ENCODE data around the gene SEMA5A.

Gene SEMA5A

DNA sequence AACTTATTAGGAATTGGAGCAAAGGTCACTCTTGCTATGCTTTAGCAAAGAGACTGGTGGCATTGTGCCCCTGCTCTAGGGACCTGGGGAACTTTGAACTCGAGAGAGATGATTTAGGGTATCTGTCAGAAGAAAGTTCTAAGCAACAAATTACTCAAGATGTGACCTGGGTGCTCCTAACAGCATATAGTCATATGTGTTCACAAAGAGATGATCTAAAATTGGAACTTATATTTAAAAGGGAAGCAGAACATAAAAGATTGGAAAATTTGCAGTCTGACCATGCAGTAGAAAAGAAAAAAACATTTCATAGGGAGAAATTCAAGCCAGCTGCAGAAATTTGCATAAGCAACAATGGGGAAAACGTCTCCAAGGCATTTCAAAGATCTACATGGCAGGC, 68.3 kb downstream of the SEMA5A start:
- DNase-seq (ENCODE audit: low read depth, low spot score), result no peak

GRCh38 chr5:9474219-9475002, 71.5 kb downstream of the SEMA5A start:
- no peak for DNase-seq (ENCODE audit: low read depth, low spot score)

GRCh38 chr5:9473624-9474023, 72.3 kb downstream of the SEMA5A start:
- no peak for DNase-seq (ENCODE audit: low read depth, low spot score)

DNA sequence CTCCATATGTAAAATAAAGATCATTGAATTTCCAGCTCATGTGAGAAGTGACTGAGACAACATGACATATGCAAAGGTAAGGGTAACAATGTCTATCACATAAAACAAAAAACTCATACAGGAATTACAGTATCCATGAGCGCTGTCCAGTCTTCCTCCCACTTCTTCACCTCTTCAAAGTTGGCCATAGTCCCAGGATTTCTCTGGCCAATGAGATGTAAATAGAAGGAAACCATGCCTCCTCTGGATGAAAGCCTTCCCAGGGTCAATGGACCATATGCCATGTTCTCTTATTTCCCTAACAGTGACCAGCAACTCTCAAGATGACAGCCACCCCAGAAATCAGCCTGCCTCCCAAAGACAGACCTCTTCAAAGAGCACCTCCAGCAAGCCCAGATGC, 75.5 kb downstream of the SEMA5A start:
- DNase-seq (ENCODE audit: low read depth, low spot score), result no peak

DNA sequence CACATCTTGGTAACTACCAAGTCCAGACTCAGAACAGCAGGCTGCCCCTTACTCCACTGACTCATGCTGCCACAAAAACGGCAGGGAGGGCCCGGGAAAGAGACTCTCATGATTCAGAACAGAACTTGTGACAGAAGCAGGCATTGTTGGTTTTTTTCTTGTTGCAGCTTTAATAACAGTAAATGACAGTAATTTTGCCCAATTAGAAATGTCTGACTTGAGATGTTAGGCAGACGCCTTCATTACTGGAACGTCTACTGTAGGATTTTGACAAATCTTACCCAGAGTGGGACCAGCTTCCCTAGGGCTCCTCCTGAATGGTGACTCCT, 77.9 kb downstream of the SEMA5A start:
- no peak for DNase-seq (ENCODE audit: low read depth, low spot score)

GRCh38 chr5:9467199-9468059, 78.4 kb downstream of the SEMA5A start:
- no peak for DNase-seq (ENCODE audit: low read depth, low spot score)

- no peak for DNase-seq (ENCODE audit: low read depth, low spot score)
These were observed 79.2 kb downstream of the SEMA5A start for GRCh38 chr5:9466697-9467096.

DNA sequence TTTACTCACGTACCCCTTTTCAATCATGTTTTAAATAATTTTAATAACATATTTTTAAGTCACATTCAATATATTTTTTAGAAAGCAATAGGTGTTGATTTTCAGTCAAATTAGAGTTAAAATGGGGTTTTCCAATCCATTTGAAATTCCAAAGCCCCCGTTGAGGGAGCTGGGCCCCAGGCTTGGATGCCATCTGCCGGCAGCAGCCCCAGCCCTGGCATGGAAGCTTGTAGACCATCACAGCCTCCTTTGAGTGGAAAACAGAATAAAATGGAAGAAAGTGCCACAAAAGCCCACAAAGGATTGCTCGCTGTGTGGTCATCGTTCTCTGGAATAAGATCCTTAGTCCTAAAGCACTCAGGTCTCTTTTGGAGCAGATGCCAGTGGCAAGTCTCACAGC, 81.4 kb downstream of the SEMA5A start:
- DNase-seq (ENCODE audit: low read depth, low spot score), result no peak

GRCh38 chr5:9462109-9462508, 83.8 kb downstream of the SEMA5A start:
- DNase-seq (ENCODE audit: low read depth, low spot score), result no peak

- no peak for DNase-seq (ENCODE audit: low read depth, low spot score)
These were observed 84.8 kb downstream of the SEMA5A start for GRCh38 chr5:9460885-9461645.

GRCh38 chr5:9456435-9457042, 89.3 kb downstream of the SEMA5A start:
- no peak for DNase-seq (ENCODE audit: low read depth, low spot score)

DNA sequence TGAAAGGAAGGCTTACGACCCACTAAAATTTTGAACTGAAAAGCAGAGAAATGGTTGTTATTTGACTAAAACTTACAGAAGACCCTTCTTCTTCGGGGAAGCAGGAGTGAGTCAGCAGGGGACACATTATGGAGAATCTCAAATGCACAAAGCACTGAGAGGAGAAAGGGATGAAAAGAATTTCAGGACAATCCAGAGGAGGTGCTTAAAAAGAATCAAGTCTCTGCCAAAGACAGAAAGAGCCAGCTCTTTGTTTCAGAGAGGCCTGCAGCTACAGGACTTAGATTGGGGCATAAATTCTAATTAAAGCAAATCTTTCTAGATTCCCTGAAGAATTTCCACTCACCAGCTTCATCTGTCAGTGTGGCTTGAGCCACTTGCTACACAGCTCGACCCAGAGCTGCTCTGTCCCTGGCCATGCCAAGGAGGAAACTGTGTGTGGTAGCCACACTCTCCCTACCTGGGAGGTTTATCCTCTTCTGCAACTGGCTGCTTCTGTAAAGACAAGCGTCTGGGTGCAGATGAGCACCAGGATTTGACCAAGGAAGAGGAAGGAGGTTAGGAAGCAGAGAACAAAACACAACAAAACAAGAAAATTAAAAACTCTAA, 89.9 kb downstream of the SEMA5A start:
- no peak for DNase-seq (ENCODE audit: low read depth, low spot score)

DNA sequence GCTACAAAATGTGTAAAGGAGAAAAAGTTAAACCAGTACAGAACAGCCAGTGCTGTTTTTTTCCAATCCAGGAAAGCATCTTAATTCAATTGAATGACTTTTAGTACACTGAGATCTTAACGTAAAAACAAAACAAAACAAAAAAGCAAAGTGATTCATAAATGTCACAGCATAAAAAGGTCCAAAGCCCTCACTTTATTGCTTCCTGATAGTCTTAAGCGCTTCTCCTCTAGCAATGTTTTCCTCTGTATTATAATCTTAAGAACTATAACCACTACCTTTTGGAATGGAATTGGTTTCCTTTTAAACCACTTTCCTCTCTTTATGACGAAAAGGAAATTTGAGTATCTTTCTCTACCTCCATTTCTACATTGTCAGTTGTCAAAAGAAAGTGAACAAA, 91.4 kb downstream of the SEMA5A start:
- DNase-seq (ENCODE audit: low read depth, low spot score), result no peak

DNA sequence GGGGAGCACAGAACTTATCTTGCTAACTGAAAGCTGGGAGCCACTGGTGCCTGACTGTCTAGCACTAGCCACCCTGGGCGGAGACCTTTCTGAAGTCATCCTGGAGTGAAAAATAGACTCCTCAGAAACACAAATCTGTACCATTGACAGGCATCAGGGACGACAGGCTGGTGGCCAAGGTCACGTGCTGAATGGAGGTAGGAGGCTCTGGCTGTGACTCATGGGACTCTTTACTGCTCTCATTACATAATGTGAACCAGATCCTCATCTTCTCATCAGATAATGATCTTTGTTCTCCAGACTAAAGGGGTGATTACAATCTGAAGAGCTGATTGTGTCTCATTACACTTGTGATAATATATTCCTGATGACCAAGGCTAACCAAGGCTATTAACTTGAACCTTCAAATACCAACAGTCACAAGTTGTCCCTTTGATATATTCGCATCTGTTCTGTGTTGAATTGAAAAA, 91.8 kb downstream of the SEMA5A start:
- no peak for DNase-seq (ENCODE audit: low read depth, low spot score)

DNA sequence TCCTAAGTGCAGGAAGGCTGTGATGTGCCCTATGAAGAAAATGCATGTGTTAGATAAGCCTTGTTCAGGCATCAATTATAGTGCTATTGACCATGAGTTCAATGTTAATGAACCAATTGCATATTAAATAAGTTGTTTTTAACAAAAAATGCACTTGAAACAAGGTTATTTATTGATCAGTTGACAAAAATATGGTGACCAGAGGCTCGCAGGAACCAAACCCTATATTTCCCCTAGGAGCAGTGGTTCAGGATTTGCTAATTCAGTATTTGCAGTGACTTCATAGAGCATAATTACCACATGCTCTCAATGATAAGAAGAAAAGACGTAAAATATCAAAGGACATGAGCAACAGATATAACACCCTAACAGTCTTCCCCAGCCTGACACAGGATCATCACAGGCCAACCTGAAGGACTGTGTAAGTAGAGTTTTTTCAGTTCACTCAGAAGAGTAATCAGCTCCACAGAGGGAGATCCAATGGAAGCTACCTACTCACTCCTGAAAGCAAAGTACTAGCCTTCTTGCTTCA, 92.3 kb downstream of the SEMA5A start:
- no peak for DNase-seq (ENCODE audit: low read depth, low spot score)

GRCh38 chr5:9452181-9452580, 93.7 kb downstream of the SEMA5A start:
- no peak for DNase-seq (ENCODE audit: low read depth, low spot score)

GRCh38 chr5:9451037-9451436, 94.8 kb downstream of the SEMA5A start:
- no peak for DNase-seq (ENCODE audit: low read depth, low spot score)

GRCh38 chr5:9447691-9448090, 98.2 kb downstream of the SEMA5A start:
- DNase-seq (ENCODE audit: low read depth, low spot score), result no peak

DNA sequence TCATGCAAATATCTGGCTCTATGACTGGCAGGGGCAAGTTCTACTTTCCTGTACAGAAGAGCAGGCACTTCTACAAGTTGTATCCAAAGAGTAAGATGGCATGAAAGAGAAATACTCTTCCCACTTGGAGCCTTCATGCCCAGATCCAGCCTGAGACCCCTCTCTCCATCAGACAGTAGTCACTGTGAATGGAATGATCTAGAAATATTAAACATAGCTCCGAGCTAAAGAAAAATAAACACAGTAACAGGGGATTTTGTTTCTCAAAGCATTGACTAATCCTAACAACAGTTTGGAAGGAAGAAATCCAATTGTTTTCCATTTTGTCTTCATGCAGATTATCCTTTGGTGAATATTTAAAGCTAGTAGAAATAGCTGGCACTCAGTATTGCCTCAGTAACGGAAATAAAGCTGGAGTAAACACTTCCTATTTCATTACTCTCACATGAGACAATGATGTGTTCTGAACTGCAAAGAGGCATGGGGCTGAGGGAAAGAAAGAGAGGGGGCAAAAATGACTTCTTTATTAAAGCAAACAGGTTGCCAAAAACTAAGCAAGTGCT, 100.0 kb downstream of the SEMA5A start:
- no peak for DNase-seq (ENCODE audit: low read depth, low spot score)

DNA sequence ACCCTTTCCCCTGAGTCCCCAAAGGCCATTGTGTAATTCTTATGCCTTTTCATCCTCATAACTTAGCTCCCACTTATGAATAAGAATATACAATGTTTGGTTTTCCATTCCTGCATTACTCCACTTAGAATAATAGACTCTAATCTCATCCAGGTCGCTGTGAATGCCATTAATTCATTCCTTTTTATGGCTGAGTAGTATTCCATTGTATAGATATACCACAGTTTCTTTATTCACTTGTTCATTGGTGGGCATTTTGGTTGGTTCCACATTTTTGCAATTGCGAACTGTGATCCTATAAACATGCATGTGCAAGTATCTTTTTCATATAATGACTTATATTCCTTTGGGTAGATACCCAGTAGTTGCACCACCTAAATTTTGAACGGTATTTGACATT, 101.5 kb downstream of the SEMA5A start:
- no peak for DNase-seq (ENCODE audit: low read depth, low spot score)

DNA sequence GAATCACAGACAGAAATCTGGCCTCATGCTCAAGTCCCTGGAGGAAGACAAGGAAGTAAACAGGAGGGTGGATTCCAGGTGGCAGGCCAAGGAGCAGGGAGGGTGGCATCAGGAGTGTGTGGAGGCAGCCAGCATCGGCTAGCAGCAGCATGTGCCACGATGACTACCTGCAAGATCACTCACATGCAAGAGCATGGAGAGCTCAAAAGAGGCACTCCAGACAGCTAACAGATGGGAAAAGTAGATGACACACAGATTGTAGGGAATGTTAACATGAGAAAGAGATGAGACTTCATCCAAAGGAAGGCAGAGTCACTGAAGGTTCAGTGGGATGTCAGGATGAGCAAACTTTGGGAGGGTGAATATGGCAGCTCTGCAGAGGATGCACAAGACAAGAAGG, 104.3 kb downstream of the SEMA5A start:
- DNase-seq (ENCODE audit: low read depth, low spot score), result no peak
